Activated CD4-positive, alpha-beta T cell treated with anti-CD3 and anti-CD28 coated beads, Interleukin-2, amount 10 ng/mL, durations not matched to agents 7 days and 5 days (primary cell): Measurements from ENCODE around the gene ZMYND8. TPM values are rescaled to one million over a fixed set of nuclear protein-coding genes. Genes with fewer than 3 reads are reported as not detected.
A peak's percentile ranks its signal among the peaks of the same experiment; 100 is the strongest.

ENCODE experiments used
- CTCF ChIA-PET: fragments of 350-600 bp; sonication (Branson Sonifier 250); formaldehyde crosslinking; loops from one replicate; lab custom pipeline; 2021; ENCODE audit warnings: antibody characterized with exemption; lab: Charles Lee
- POLR2A ChIA-PET: fragments of 350-600 bp; sonication (Branson Sonifier 250); formaldehyde crosslinking; loops from one replicate; lab custom pipeline; 2021; ENCODE audit warnings: antibody characterized with exemption; lab: Charles Lee
- DNase-seq: peaks from one replicate; pipeline ENCODE4 v3.0.0-alpha.2; 2020
- H3K27ac Mint-ChIP-seq: one replicate; pipeline ENCODE4 v1.8.0; 2021; ENCODE audit warnings: mild to moderate bottlenecking, moderate library complexity, mixed read lengths
- H3K27me3 Mint-ChIP-seq: one replicate; pipeline ENCODE4 v1.8.0; 2021; ENCODE audit warnings: mixed read lengths
- H3K36me3 Mint-ChIP-seq: one replicate; pipeline ENCODE4 v1.8.0; 2021; ENCODE audit warnings: low read depth, mixed read lengths
- H3K4me1 Mint-ChIP-seq: one replicate; pipeline ENCODE4 v1.8.0; 2021; ENCODE audit warnings: mixed read lengths
- H3K4me3 Mint-ChIP-seq: one replicate; pipeline ENCODE4 v1.8.0; 2021; ENCODE audit warnings: mild to moderate bottlenecking, moderate library complexity, mixed read lengths
- H3K9me3 Mint-ChIP-seq: one replicate; pipeline ENCODE4 v1.8.0; 2021; ENCODE audit warnings: mixed read lengths
- total RNA-seq, 2 experiments: library from RNA; stranded (reverse); gene quantifications; one replicate each; pipeline ENCODE4 v1.2.3, GENCODE V29; 2021

Gene ZMYND8
- total RNA-seq, 2 experiments from 2014 or later: 44.6 to 55.6 TPM

GRCh38 chr20:47224300-47224791 lies 132.2 kb downstream of the ZMYND8 start:
- Mint-ChIP-seq H3K27ac (no peak overlapping the region), H3K4me1 (peaks cover 8% of the 10 kb centered on the region), H3K36me3 (peaks cover 53% of the 10 kb centered on the region), H3K27me3 (no peaks in the 10 kb centered on the region), H3K9me3 (no peaks in the 10 kb centered on the region), H3K4me3 (no peak overlapping the region)
- ChIA-PET CTCF (interaction anchor here (1.2 to 2.0 kb wide), 3 partner anchors 9 to 40 kb away, joined by 3 to 4 read pairs (median 4); no protein-coding TSS in a partner anchor), POLR2A (no interaction called here)
- no peak for DNase-seq

- H3K27me3 Mint-ChIP-seq: no peaks in the 10 kb centered on the region
- no peak for DNase-seq
- H3K4me3 Mint-ChIP-seq: no peak overlapping the region
- POLR2A ChIA-PET: no interaction called here
- no peak overlapping the region for H3K27ac Mint-ChIP-seq
- CTCF ChIA-PET: interaction anchor here (0.6 to 2.0 kb wide), 4 partner anchors 9 to 224 kb away, joined by 3 to 4 read pairs (median 4); no protein-coding TSS in a partner anchor
- H3K9me3 Mint-ChIP-seq: no peaks in the 10 kb centered on the region
- peaks cover 53% of the 10 kb centered on the region for H3K36me3 Mint-ChIP-seq
- H3K4me1 Mint-ChIP-seq: peaks cover 8% of the 10 kb centered on the region
These were observed 132.6 kb downstream of the ZMYND8 start for GRCh38 chr20:47223896-47224295.

GRCh38 chr20:47222468-47223119 lies 133.9 kb downstream of the ZMYND8 start:
- CTCF ChIA-PET: interaction anchor here (1.8 to 2.0 kb wide), 2 partner anchors 10 to 17 kb away, joined by 4 read pairs; no protein-coding TSS in a partner anchor
- POLR2A ChIA-PET: interaction anchor here (0.6 kb wide), 1 partner anchor 9 kb away, joined by 3 read pairs; no protein-coding TSS in a partner anchor
- Mint-ChIP-seq H3K36me3 (peaks cover 60% of the 10 kb centered on the region), H3K9me3 (no peaks in the 10 kb centered on the region), H3K27ac (peak overlapping the region; percentile 25), H3K4me1 (peaks cover 8% of the 10 kb centered on the region), H3K4me3 (no peak overlapping the region), H3K27me3 (no peaks in the 10 kb centered on the region)
- no peak for DNase-seq

- no peak for DNase-seq
- H3K4me3 Mint-ChIP-seq: no peak overlapping the region
- H3K4me1 Mint-ChIP-seq: peaks cover 8% of the 10 kb centered on the region
- POLR2A ChIA-PET: no interaction called here
- H3K27ac Mint-ChIP-seq: no peak overlapping the region
- CTCF ChIA-PET: interaction anchor here (1.1 to 1.8 kb wide), 2 partner anchors 16 to 163 kb away, joined by 4 to 7 read pairs; no protein-coding TSS in a partner anchor
- no peaks in the 10 kb centered on the region for H3K9me3 Mint-ChIP-seq
- peaks cover 62% of the 10 kb centered on the region for H3K36me3 Mint-ChIP-seq
- H3K27me3 Mint-ChIP-seq: no peaks in the 10 kb centered on the region
These were observed 135.4 kb downstream of the ZMYND8 start for GRCh38 chr20:47221036-47221625.

GRCh38 chr20:47220161-47220582 lies 136.3 kb downstream of the ZMYND8 start:
- ChIA-PET CTCF (interaction anchor here (1.5 to 2.3 kb wide), 4 partner anchors 9 to 164 kb away, joined by 3 to 9 read pairs (median 6); no protein-coding TSS in a partner anchor), POLR2A (no interaction called here)
- Mint-ChIP-seq H3K4me1 (peaks cover 8% of the 10 kb centered on the region), H3K4me3 (no peak overlapping the region), H3K27me3 (no peaks in the 10 kb centered on the region), H3K36me3 (peaks cover 67% of the 10 kb centered on the region), H3K27ac (no peak overlapping the region), H3K9me3 (no peaks in the 10 kb centered on the region)
- peak; percentile 56 for DNase-seq

- Mint-ChIP-seq H3K9me3 (no peaks in the 10 kb centered on the region), H3K4me1 (peaks cover 8% of the 10 kb centered on the region), H3K36me3 (peaks cover 54% of the 10 kb centered on the region), H3K27ac (peak overlapping the region; percentile 33), H3K27me3 (no peaks in the 10 kb centered on the region), H3K4me3 (no peak overlapping the region)
- no peak for DNase-seq
- CTCF ChIA-PET: interaction anchor here (0.6 to 2.3 kb wide), 4 partner anchors 21 to 833 kb away, joined by 3 to 7 read pairs (median 4); no protein-coding TSS in a partner anchor
- POLR2A ChIA-PET: no interaction called here
These were observed 138.7 kb downstream of the ZMYND8 start for GRCh38 chr20:47217482-47218446.

GRCh38 chr20:47216819-47217410 lies 139.6 kb downstream of the ZMYND8 start:
- no peaks in the 10 kb centered on the region for H3K9me3 Mint-ChIP-seq
- no peak for DNase-seq
- H3K27ac Mint-ChIP-seq: no peak overlapping the region
- H3K27me3 Mint-ChIP-seq: no peaks in the 10 kb centered on the region
- H3K4me1 Mint-ChIP-seq: peaks cover 2% of the 10 kb centered on the region
- H3K4me3 Mint-ChIP-seq: no peak overlapping the region
- POLR2A ChIA-PET: no interaction called here
- CTCF ChIA-PET: interaction anchor here (1.1 to 1.4 kb wide), 2 partner anchors 13 to 167 kb away, joined by 3 to 4 read pairs; no protein-coding TSS in a partner anchor
- peaks cover 46% of the 10 kb centered on the region for H3K36me3 Mint-ChIP-seq

GRCh38 chr20:47215653-47216397 lies 140.7 kb downstream of the ZMYND8 start:
- no peaks in the 10 kb centered on the region for H3K27me3 Mint-ChIP-seq
- no peak overlapping the region for H3K27ac Mint-ChIP-seq
- no peak for DNase-seq
- ChIA-PET POLR2A (no interaction called here), CTCF (interaction anchor here (1.1 to 2.0 kb wide), 2 partner anchors 12 to 168 kb away, joined by 3 to 7 read pairs; no protein-coding TSS in a partner anchor)
- no peaks in the 10 kb centered on the region for H3K4me1 Mint-ChIP-seq
- no peaks in the 10 kb centered on the region for H3K9me3 Mint-ChIP-seq
- H3K4me3 Mint-ChIP-seq: no peak overlapping the region
- H3K36me3 Mint-ChIP-seq: peaks cover 38% of the 10 kb centered on the region

GRCh38 chr20:47213966-47214365 lies 142.5 kb downstream of the ZMYND8 start:
- ChIA-PET CTCF (interaction anchor here (0.9 to 2.0 kb wide), 6 partner anchors 8 to 170 kb away, joined by 3 to 7 read pairs (median 4); no protein-coding TSS in a partner anchor), POLR2A (interaction anchor here (0.7 kb wide), 1 partner anchor 8 kb away, joined by 3 read pairs; no protein-coding TSS in a partner anchor)
- no peak overlapping the region for H3K27ac Mint-ChIP-seq
- DNase-seq: no peak
- no peaks in the 10 kb centered on the region for H3K9me3 Mint-ChIP-seq
- H3K27me3 Mint-ChIP-seq: no peaks in the 10 kb centered on the region
- H3K4me1 Mint-ChIP-seq: no peaks in the 10 kb centered on the region
- peaks cover 34% of the 10 kb centered on the region for H3K36me3 Mint-ChIP-seq
- no peak overlapping the region for H3K4me3 Mint-ChIP-seq

GRCh38 chr20:47212606-47213207 lies 143.8 kb downstream of the ZMYND8 start:
- H3K36me3 Mint-ChIP-seq: peaks cover 23% of the 10 kb centered on the region
- DNase-seq: no peak
- no peak overlapping the region for H3K4me3 Mint-ChIP-seq
- no peak overlapping the region for H3K27ac Mint-ChIP-seq
- H3K27me3 Mint-ChIP-seq: no peaks in the 10 kb centered on the region
- POLR2A ChIA-PET: no interaction called here
- CTCF ChIA-PET: interaction anchor here (0.6 to 1.5 kb wide), 4 partner anchors 9 to 509 kb away, joined by 3 read pairs; no protein-coding TSS in a partner anchor
- H3K9me3 Mint-ChIP-seq: no peaks in the 10 kb centered on the region
- no peaks in the 10 kb centered on the region for H3K4me1 Mint-ChIP-seq

GRCh38 chr20:47211036-47211435 lies 145.5 kb downstream of the ZMYND8 start:
- H3K9me3 Mint-ChIP-seq: no peaks in the 10 kb centered on the region
- DNase-seq: no peak
- H3K36me3 Mint-ChIP-seq: peaks cover 15% of the 10 kb centered on the region
- POLR2A ChIA-PET: no interaction called here
- CTCF ChIA-PET: interaction anchor here (0.8 kb wide), 1 partner anchor 173 kb away, joined by 4 read pairs; no protein-coding TSS in a partner anchor
- no peaks in the 10 kb centered on the region for H3K4me1 Mint-ChIP-seq
- no peaks in the 10 kb centered on the region for H3K27me3 Mint-ChIP-seq
- H3K4me3 Mint-ChIP-seq: no peak overlapping the region
- no peak overlapping the region for H3K27ac Mint-ChIP-seq
